NCI-H446 treated with DMSO at 0.1 percent for 48 hours (cell line): Measurements from ENCODE around the gene WDR93.
A peak's percentile ranks its signal among the peaks of the same experiment; 100 is the strongest.

Experiments used
- DNase-seq: peaks from one replicate; lab custom pipeline; 2025; lab: John Stamatoyannopoulos, UW

The WDR93 gene

DNA sequence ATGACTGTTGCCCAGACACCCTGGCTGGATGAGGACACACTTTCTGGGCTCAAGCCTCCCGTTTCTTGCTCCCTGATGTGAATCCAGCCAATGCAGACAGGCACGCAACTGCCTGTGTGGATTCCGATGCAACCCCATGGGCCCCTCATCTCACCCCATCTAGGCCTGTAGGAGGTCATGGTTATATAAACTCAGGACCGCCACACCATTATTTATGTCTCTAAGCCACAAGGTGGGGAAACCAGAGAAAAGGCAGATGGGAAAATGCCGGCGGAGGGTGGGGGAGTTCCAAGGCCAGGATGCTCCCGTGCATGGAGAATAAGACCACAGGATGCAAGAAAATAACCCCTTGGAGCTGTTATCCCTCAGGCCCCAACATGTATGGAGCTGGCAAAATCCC is 58.4 kb downstream of the WDR93 start:
- no peak for DNase-seq

DNA sequence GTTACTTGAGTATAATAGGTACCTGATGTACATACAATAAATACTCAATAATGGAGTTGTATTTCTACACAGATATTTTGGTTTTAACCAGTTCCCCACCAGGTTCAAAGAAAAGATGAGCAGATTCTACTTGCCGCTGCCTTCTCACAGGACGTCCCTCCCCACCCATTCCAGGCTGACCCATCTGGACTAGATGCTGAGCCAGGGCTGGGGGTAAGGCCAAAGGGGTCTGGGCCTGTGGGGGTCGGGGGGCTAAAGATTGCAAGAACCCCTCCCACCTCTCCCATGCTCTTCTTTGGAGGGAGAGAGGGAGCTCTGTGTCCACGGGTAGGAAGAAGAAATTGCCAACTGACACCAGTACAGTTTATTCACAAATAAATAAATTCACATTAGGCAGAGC is 58.9 kb downstream of the WDR93 start:
- DNase-seq, result no peak

DNA sequence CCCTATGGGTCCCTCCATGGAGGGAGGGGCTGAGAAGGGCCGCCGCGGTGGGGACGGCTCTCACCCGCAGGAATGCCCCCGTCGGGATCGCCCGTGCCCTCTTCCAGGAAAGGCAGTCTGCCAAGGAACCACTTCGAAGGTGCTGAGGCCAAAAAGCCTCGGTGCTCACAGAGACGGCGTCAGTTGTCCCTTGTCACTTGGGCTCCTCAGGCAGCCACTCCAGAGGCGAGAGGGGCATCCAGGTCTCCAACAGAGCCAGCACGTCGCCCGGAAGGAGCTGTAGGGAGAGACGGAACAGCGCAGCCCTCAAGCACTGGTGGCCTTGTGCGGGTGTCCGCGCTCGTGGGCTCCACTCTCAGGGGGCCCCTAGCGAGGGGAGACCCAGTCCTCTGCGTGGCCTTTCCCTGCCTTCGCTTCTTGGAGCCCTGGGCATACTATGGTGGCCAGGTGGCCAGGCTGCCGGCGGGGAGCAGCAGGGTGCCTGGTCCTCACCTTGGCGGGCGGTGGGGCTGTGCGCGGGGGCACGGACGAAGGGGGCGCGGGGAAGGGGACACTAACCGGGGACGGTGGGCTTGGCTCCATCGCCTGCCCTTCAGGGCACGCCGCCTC is 59.4 kb downstream of the WDR93 start:
- no peak for DNase-seq

DNA sequence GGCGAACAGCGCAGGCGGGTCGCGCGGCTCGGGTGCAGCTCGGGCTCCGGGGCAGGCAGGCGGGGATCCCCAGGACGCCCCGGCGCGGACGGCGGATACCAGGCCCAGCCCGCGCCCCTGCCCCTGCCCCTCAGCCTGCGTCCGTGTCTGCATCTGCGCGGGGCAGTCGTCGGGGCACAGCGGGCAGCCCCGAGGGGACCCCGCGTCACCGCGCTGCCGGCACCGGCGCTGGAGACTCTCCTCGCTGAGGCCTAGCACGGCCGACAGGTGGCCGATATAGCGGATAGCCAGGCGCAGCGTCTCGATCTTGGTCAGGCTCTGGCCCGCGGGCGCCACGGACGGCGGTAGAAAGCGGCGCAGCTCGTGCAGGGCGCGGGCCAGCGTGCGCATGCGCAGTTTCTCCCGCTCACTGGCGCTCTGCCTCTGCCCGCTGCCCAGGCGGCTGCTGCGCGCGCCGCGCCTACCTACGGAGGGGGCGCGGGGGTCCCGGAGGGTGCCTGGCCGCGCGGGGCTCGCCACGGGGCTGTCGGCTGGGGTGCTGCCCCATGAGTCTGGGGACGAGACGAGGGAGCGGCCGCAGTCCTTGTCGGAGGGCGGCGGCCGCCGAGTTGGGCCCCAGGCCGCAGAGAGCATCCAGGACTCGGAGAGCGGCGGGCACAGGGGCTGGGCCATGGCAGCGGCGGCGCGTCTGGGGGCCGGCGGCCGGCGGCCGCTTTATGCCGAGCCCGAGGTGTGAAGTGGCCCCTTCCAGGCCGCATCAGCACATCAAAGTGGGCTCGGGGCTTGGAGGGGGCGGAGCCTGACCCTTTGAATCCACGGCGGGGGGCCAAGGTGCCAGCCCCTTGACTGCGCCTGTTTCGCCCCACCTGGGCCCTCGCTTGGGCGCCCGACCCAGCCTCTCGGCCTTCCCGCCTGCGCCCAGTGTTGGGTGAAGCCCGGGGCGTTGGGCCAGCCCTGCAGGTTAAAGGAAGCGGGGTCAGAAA is 60.2 kb downstream of the WDR93 start, which contains the start of gene MESP1:
Gene MESP1, minus strand, starts transcription at position 690 of the 983 bp plus-strand sequence. Its CDS starts 18 bp downstream, at position 672.
- peak; percentile 69 for DNase-seq

DNA sequence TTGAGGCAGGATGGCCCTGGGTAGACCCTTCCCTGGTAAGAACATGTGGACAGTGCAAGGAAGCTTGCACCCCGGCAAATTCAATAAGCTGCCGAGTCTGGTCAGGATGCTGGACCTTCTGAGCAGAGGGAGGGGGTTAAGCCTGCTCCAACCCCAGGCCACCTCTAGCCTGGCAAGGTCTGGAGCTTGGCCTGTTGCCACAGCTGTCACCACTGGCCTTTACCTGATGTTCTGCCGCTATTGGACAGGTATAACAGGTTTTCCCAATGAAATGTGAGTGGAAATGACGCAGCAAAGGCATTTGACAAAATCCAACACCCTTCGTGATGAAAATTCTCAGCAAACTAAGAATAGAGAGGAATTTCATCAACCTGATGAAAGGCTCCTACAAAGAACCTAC is 61.1 kb downstream of the WDR93 start:
- DNase-seq, result no peak

DNA sequence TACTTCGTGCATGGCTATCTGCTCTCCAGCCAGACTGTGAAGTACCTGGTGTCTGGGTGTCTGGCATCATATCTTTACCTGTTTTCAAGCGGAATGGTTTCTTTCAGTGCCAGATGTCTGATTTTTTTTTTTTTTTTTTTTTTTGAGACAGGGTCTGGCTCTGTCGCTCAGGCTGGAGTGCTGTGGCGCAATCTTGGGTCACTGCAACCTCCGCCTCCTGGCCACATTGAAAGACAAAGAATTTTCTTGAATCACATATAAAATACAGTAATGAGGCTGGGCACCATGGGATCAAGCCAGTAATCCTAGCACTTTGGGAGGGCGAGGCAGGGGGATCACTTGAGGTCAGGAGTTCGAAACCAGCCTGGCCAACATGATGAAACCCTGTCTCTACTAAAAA is 63.2 kb downstream of the WDR93 start:
- DNase-seq, result no peak

DNA sequence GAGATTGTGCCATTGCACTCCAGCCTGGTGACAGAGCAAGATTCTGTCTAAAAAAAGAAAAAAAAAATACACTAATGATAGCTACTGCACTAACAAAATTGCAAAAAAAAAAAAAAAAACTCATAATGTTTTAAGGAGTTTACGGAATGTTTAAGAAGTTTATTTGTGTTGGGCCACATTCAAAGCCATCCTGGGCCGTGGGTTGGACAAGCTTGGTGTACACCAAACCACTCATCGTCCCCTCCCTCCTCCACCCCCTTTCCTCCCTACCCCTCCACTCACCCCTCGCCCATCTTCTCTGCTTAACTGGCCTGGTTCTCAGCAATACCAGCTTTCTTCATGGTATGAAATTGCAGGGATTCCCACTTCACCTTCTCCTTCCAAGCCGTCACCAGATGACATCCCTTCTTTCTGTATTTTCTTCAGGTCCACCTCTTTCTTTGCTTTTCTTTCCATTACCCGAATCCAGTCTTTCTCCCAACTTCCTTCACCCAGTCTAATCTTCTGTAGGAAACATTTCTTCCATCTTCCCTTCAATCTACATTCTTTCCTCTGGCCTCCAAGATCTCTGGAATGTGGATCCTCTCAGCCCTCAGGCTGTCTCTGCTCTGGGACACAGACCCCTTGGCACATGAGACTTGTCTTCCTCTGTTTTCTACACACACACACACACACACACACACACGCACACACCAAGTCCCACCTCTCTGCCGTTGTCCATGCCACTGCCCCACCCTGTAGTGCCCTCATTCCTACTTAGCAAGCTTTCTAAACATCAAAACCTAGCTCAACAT is 63.9 kb downstream of the WDR93 start:
- DNase-seq, result no peak

DNA sequence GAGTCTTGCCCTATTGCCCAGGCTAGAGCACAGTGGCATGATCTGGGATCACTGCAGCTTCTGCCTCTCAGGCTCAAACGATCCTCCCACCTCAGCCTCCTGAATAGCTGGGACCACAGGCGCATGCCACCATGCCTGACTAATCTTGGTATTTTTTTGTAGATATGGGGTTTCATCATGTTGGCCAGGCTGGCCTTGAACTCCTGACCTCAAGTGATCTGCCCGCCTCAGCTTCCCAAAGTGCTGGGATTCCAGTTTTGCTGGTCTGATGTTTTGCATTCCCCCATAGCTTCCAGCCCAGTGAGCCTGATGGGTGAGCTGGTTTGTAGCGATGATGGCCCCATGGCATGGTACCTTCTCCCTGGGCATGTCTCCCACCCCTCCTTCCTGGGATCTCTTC is 65.1 kb downstream of the WDR93 start:
- DNase-seq, result no peak

DNA sequence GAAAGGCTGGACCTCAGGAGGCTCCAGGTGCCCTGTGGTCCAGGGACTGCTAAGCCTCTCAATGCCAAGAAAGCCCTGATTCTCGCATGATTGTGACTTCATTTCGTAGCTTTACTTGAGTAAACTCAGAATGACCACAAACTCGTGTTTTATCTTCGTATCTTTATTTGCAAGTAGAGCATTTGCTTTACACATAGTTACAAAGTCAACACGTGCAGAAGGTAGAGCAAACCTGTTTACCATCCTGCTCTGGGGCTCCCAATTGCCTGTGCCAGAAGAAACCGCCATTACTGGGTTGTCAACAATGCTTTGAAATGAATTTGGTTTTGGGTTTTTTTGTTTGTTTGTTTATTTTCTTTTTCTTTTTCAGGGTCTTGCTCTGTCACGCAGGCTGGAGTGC is 66.3 kb downstream of the WDR93 start:
- DNase-seq, result no peak

DNA sequence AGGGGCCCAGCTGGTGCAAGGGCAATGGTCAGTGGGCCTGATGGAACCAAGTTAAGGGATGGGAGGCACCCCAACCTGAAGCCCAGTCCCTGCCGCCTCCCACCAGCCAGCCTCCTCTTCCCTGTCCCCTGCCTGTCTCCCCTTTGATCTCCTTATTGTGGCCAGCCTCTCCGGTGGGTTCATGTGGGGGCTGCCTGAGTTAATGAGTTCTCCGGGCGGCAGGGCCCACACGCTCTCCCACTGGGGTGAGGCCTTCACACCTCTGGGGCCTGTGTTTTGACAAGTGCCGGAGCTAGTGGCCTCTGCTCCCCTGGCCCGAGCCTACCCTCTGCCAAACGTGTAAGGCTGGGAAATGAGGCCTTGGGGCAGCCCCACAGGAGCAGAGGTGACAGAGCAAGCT is 67.7 kb downstream of the WDR93 start:
- no peak for DNase-seq

DNA sequence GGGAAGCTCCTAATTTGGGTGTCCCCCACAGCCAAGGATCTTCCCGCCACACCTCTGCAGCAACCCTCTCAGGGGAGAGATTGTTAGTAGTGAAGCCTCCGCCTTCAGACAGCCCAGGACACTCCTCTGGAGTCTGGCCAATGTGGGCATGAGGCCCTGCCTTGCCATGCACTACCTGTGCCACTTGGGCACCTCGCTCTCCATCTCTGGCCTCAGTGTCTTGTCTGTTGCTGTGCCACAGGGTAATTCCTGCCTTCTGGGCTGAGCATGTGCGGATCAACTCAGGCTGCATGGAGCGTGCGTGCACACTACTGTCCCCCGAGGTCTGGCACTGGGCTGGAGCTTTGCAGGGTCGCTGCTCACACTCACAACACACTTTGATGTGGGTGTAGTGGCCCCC is 68.4 kb downstream of the WDR93 start:
- no peak for DNase-seq

DNA sequence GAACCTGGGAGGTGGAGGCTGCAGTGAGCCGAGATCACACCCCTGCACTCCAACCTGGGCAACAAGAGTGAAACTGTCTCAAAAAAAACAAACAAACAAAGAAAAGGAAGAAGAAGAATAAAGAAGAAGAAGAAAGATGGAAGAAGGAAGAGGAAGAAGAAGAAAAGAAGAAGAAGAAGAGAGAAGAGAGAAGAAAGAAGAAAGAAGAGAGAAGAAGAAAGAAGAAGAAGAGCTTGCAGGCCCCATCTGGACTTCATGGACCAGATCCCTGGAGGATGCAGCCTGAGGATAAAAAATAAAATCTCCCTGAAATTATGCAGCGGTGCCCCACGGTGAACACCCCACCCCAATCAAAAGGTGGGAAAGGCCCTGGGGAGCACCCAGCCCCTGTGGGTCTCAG is 69.2 kb downstream of the WDR93 start:
- DNase-seq, result no peak

DNA sequence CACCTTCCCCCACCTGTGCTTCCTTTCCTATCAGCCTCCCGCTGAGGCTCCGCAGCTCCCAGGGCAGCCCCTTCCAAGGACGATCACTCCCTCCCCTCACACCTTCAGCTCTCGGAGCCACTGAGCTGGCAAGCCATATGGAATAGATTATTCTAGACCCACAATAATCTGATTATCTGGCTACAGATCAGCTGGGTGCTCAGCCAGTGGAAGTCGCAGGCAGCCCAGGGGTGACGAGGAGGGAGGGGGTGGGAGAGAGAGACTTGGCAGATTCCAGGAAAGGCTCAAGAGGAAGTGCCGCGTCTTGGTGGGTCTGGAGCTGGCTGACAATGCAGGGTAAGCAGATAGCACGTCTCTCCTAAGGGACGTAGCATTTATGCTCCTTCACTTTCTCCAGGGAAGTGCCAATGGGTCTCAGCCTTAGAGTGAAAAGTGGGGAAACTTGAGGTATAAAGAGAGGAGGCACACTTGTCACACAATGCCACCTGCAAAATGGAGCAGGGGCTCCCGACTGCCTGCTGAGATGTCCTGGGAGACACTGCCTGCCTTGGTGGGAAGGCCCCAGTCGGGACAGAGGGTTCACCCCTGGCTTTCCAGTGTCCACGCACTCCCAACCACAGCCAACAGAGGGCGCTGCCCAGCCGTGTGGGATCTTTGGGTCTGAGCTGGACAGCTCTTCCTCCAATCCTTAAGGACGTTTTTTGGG is 69.8 kb downstream of the WDR93 start:
- DNase-seq, result no peak

DNA sequence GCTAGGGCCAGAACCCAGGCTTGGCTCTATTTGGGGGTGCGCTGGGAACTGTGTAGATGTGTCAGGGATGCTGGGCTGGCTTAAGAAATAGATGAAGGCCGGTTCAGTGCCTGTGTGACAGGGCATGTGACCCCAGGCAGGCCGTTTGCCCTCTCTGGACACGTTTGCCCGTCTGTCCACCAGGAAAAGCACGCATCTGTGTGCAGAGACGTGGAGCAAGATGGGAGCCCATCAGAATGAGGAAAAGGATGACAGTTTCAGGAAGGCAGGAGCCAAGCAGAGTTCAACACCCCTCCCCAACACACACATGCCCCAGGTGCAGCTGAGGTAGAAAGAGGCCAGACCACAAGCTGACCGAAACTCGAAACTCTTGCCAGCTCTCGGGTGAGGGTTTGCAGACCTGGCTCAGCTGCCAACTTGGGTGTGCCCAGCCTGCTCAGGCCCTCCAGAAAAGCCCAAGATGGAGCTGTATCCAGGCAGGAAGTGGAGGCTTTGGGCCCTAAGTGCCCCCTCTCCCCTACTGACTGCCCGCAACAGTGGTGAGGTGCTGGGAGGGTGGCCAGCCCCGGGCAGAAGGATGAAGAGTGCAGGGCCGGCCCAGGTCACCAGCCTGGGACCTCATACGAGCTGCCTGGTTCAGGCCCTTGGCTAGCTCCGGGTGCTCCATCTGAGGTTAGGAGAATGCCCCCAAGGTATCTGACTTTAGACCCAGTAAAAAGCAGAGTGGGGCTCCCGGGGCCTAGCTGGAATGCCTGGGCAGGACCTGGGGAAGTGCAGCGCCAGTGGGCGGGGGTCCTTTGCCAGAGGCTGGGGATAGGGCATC is 70.6 kb downstream of the WDR93 start:
- DNase-seq, result no peak

DNA sequence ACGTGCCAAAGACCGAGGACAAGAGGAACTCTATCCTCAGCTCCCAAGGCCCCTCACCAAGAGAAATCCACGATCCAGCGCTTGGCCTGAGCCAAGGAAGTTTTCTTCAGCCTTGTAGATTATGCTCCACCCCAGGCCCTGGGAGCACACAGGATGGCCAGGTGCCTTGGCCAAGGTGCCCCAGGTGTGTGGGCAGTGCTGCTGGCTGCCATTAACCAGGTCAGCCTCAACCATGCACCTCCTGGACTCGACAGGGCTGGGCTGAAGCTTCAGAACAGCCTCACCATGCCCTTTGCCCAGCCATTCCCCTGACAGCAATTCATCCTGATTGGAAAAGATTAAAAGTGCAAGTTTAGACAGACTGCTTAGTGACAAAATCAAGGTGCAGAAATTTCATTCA is 71.3 kb downstream of the WDR93 start:
- no peak for DNase-seq

DNA sequence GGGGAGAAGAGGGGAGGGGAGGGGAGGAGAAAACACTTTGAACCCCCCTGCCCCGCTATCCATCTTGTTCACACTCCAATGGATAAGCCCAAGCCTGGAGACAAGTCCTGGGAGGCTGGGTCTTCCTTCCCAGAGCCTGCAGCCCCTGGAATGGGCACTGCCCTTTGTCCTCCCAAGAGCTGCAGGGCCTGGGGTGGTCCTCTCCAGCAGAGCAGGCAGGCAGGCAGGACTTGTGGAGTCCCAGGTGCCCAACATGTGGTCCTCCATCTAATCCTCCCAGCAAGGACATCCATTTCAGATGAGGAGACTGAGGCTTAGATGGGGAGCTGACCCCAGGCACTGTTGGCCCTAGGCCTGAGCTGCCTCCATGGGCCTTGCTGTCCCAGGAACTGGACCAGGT is 75.1 kb downstream of the WDR93 start:
- no peak for DNase-seq

DNA sequence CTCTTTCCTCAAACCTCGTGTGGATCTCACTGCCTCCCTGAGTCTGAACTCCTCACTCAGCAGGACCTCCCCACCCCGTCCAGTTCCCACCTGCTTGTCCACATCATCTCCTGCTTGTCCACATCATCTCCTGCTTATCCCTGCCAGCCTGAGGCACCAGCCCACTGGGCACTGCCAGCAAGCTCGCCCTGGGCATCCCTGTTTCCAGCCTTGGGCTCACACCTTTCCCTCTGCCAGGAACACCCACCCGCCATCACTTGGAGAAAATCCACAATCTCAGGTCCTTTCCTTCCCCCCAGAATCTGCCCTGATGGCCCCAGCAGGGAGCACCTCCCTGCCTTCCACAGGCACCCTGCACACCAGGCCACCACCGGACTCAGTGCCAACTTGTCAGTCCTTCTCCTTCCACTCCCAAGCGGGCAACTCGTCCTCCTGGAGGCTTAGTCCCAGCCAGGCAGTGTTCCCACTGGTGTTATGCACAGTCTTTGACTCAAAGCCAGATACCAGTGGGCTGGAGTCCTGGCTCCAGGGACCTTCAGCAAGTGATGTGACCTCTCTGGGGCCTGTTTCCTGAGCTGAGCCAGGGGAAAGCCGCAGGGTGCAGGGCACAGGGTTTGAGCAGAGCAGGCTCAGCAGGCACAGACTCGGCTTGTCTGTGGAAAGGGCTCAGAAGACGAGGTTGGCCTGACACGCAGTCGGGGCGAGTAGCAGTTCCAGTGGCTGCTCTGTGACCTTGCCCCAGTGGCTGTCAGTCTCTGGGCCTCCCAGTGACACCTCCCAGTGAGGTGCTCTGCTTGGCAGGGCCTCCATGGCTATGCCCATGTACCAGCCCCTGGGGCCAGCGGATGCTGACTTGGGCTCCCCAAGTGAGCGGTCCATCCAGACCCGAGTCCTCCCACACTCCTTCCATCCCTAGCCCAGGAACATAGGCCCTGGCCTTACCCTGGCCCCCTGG is 76.0 kb downstream of the WDR93 start:
- DNase-seq, result no peak

DNA sequence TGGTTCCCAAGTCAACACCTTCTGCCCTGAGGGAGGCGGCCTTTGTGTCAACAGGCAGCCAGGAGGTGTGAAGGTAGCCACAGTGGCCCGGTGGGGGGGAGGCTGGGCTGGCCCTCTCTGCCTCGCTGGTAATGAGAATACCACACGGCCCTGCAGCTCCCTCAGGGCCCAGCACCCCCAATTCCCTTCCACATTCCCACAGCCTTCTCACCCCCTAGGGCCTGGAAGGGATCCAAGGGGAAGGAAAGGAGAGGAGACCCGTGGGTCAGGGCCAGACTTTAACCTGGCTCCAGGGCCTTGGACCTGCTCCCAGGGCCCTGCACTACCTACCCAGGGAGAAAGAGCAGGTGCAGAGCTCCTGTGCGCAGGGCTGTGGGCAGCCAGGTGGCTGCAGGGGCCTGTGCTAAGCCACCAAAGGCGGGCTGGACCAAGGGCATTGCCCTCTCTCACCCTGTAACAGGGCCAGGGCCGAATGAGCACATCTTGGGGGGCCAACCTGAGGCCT is 76.9 kb downstream of the WDR93 start:
- no peak for DNase-seq

DNA sequence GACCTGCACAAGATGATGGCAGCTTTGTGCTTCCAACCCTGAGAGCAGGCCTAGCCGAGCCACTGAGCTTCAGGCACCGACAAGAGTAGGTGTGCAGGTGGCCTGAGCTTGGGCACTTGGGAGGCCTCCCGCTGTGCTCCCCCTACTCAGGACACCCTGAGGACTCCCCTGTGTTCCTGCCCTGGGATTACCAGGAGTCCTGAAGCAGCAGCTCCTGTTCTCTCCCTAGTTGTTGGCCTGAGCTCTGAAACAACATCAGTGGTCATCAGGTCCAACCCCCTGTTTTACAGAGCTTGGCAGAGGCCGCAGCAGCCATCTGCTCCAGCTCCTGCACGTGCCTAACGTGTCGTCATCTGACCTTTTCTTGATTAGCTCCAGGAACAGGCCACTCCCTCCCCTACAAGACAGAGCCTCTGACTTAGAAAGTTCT is 77.5 kb downstream of the WDR93 start:
- no peak for DNase-seq

DNA sequence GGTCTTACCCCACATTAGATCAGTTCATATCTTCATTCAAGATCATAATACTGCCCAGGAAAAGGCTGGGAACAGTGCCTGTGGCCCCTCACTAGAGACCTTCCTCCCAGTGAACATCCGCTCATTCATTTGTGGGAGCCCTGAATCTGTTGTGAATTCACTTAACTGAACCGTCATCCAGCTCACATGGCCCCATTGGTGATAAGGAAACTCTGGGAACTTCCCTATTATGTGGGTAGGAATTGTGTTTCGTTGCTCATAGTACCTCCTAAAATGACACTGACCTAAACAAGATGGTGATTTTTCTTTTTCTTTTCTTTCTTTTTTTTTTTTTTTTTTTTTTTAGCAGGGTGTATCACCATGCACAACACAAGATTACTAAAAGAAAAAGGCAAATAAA is 78.8 kb downstream of the WDR93 start:
- DNase-seq, result no peak
